BE2C (cell line): Measurements from ENCODE around the gene KLC1.

ENCODE experiments used
- DNase-seq: peaks from one replicate; pipeline ENCODE4 v3.0.0-alpha.2; 2020
- H3K27me3 ChIP-seq: fragments of 250-450 bp; sonication (Bioruptor Pico); 2 replicates; pipeline ENCODE4 v1.5.1; 2020; ENCODE audit warnings: mild to moderate bottlenecking
- H3K36me3 ChIP-seq: fragments of 250-450 bp; sonication (Bioruptor Pico); 2 replicates; pipeline ENCODE4 v1.5.1; 2020; ENCODE audit warnings: mild to moderate bottlenecking
- H3K4me1 ChIP-seq: fragments of 250-450 bp; sonication (Bioruptor Pico); 2 replicates; pipeline ENCODE4 v1.5.1; 2020
- H3K4me3 ChIP-seq: 2 replicates; pipeline ENCODE4 v1.5.1; 2011; ENCODE audit warnings: low read depth, low read length
- H3K9me3 ChIP-seq: fragments of 250-450 bp; sonication (Bioruptor Pico); 2 replicates; pipeline ENCODE4 v1.5.1; 2020
- TF ChIP-seq, protein P1 (sequence below): IDR thresholded peaks from 2 replicates; pipeline ENCODE4 v1.5.1; 2012; ENCODE audit warnings: mild to moderate bottlenecking, low read depth, low read length

Gene KLC1

GRCh38 chr14:103705504-103706284, 76.7 kb downstream of the KLC1 start:
- Histone ChIP-seq H3K9me3 (no peaks in the 10 kb centered on the region), H3K4me3 (no peak overlapping the region), H3K36me3 (peaks cover 90% of the 10 kb centered on the region), H3K4me1 (peaks cover 31% of the 10 kb centered on the region), H3K27me3 (no peaks in the 10 kb centered on the region)
- TF ChIP-seq, protein P1, sequence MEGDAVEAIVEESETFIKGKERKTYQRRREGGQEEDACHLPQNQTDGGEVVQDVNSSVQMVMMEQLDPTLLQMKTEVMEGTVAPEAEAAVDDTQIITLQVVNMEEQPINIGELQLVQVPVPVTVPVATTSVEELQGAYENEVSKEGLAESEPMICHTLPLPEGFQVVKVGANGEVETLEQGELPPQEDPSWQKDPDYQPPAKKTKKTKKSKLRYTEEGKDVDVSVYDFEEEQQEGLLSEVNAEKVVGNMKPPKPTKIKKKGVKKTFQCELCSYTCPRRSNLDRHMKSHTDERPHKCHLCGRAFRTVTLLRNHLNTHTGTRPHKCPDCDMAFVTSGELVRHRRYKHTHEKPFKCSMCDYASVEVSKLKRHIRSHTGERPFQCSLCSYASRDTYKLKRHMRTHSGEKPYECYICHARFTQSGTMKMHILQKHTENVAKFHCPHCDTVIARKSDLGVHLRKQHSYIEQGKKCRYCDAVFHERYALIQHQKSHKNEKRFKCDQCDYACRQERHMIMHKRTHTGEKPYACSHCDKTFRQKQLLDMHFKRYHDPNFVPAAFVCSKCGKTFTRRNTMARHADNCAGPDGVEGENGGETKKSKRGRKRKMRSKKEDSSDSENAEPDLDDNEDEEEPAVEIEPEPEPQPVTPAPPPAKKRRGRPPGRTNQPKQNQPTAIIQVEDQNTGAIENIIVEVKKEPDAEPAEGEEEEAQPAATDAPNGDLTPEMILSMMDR, result no peak
- DNase-seq, result no peak

DNA sequence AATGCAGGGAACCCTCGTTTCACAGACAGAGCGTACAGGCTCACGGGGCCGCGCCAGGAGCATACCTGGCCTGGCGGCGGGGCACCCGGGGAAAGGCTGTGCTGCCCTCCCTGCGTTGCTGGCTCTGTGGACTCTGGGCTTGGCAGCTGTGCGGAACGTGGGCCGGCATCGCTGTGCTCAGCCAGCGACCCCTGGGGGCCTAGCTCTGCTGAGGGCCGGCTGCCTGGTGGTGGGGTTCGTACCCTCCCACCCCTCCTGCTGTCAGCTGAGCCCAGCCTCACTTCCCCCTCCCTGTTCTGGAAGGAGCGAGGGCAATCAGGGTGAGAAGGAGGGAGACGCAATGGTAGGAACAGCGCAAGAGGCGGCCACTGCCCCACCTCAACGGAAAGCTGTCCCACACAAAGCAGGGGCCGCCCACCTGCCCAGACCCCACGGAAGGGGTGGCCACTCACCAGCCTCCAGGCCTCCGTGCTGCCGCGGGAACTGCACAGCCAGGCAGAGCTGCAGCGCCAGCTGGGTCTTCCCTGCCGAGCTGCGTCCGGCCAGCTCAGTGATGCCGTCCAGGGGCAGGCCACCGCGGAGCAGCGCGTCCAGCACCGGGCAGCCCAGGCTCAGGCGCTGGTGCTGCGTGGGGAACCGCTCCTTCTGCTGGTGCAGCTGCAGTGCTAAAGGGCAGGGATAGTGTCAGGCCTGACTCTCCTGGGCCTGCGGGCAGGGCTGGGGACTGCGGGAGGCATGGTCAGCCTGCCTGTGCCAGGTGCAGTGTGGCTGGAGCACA, 77.7 kb downstream of the KLC1 start:
- Histone ChIP-seq H3K36me3 (peaks cover 83% of the 10 kb centered on the region), H3K27me3 (no peaks in the 10 kb centered on the region), H3K4me1 (peaks cover 29% of the 10 kb centered on the region), H3K4me3 (no peak overlapping the region), H3K9me3 (no peaks in the 10 kb centered on the region)
- peak; percentile 15 for DNase-seq
- TF ChIP-seq, protein P1, result no peak

DNA sequence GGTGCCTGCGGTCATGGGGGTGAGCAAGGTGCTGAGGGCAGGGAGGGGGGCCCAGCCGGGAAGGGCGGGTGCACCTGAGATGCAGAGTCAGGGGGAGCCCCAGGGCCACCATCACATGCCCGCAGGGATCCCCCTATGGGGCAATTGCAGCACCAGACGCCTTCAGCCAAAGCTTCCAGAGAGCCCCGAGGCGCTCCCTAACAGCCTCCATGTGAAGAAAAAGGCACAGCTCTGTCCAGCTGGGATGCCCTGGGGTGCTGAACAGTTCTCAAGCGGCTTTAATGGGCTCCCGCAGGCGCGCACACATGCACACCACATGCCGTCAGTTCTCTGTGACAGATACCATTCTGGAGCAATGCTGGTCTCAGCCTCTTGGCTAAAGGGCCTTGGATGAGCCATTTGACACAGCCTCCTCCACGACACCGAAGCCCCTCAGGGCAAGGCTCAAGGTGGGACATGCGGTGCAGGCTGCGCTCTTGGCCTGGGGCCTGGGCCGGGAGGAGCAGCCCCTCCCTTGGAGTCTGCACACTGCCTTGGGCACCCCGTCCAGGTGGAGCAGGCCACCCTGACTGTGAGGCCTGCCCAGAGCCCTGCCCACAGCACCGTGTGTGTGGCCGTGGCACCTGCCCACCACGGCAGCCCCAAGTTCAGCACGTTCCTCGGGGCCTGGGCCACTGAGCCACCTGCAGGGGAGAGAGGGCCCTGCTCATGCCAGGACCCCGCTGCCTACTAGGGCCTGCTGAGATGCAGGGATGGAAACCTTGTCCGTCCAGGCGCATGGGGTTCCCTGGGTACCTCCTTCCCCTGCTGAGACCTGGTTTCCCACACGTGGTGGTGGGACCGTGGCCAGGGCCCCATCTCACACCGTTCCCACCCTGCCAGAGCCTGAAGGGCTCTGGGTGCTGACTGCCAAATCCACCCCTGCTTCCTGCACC, 78.6 kb downstream of the KLC1 start:
- TF ChIP-seq, protein P1, result no peak
- Histone ChIP-seq H3K27me3 (no peaks in the 10 kb centered on the region), H3K36me3 (peaks cover 77% of the 10 kb centered on the region)

GRCh38 chr14:103708750-103709187, 79.8 kb downstream of the KLC1 start:
- H3K27me3 ChIP-seq, result no peaks in the 10 kb centered on the region
- H3K9me3 ChIP-seq, result no peaks in the 10 kb centered on the region
- peak; percentile 51 for DNase-seq
- H3K36me3 ChIP-seq, result peaks cover 68% of the 10 kb centered on the region
- H3K4me3 ChIP-seq, result no peak overlapping the region
- TF ChIP-seq, protein P1, result no peak
- peaks cover 14% of the 10 kb centered on the region for H3K4me1 ChIP-seq

More for the DNA sequence above, 78.6 kb downstream of the KLC1 start:
- Histone ChIP-seq H3K4me3 (no peak overlapping the region), H3K4me1 (peaks cover 24% of the 10 kb centered on the region), H3K9me3 (no peaks in the 10 kb centered on the region)
- peak; percentile 66 for DNase-seq

- H3K4me1 ChIP-seq, result peaks cover 14% of the 10 kb centered on the region
- H3K27me3 ChIP-seq, result no peaks in the 10 kb centered on the region
- no peak for DNase-seq
- TF ChIP-seq, protein P1, result no peak
- no peaks in the 10 kb centered on the region for H3K9me3 ChIP-seq
- H3K36me3 ChIP-seq, result peaks cover 58% of the 10 kb centered on the region
- no peak overlapping the region for H3K4me3 ChIP-seq
Measured at GRCh38 chr14:103709814-103710213, 80.8 kb downstream of the KLC1 start.
